ENCODE data around the gene PCNX4. TPM values are rescaled to one million over a fixed set of nuclear protein-coding genes. Genes with fewer than 3 reads are reported as not detected.

Gene PCNX4
- total RNA-seq, 2 donors from 2014 or later: 29.7 to 29.9 TPM

GRCh38 chr14:60196291-60196690, 104.6 kb downstream of the PCNX4 start:
- H3K4me3 Mint-ChIP-seq: no peak overlapping the region
- no peaks in the 10 kb centered on the region for H3K4me1 Mint-ChIP-seq
- peak; percentile 81 for ATAC-seq (replicated peaks)
- H3K9me3 Mint-ChIP-seq: peaks cover 2% of the 10 kb centered on the region
- H3K27me3 Mint-ChIP-seq: peaks cover 8% of the 10 kb centered on the region
- no peaks in the 10 kb centered on the region for H3K36me3 Mint-ChIP-seq (ENCODE audit: low read depth)
- H3K27ac Mint-ChIP-seq: no peak overlapping the region

- ATAC-seq (replicated peaks): no peak
- Mint-ChIP-seq H3K4me1 (no peaks in the 10 kb centered on the region), H3K4me3 (no peak overlapping the region), H3K36me3 (ENCODE audit: low read depth) (no peaks in the 10 kb centered on the region), H3K27me3 (peaks cover 13% of the 10 kb centered on the region), H3K27ac (no peak overlapping the region), H3K9me3 (peaks cover 4% of the 10 kb centered on the region)
These were observed 106.0 kb downstream of the PCNX4 start for GRCh38 chr14:60197629-60198303.

GRCh38 chr14:60199321-60199720, 107.6 kb downstream of the PCNX4 start:
- Mint-ChIP-seq H3K9me3 (peaks cover 4% of the 10 kb centered on the region), H3K27ac (no peak overlapping the region), H3K27me3 (peaks cover 17% of the 10 kb centered on the region), H3K4me3 (no peak overlapping the region), H3K36me3 (ENCODE audit: low read depth) (no peaks in the 10 kb centered on the region), H3K4me1 (no peaks in the 10 kb centered on the region)
- ATAC-seq (replicated peaks): no peak

GRCh38 chr14:60204104-60204842, 112.5 kb downstream of the PCNX4 start:
- Mint-ChIP-seq H3K4me3 (peak overlapping the region; percentile 4), H3K27me3 (peaks cover 33% of the 10 kb centered on the region), H3K27ac (peak overlapping the region; percentile 64), H3K4me1 (peaks cover 22% of the 10 kb centered on the region), H3K9me3 (peaks cover 4% of the 10 kb centered on the region), H3K36me3 (ENCODE audit: low read depth) (no peaks in the 10 kb centered on the region)
- no peak for ATAC-seq (replicated peaks)

- no peaks in the 10 kb centered on the region for H3K36me3 Mint-ChIP-seq (ENCODE audit: low read depth)
- peaks cover 22% of the 10 kb centered on the region for H3K4me1 Mint-ChIP-seq
- peak overlapping the region; percentile 64 for H3K27ac Mint-ChIP-seq
- H3K9me3 Mint-ChIP-seq: peaks cover 4% of the 10 kb centered on the region
- peak overlapping the region; percentile 4 for H3K4me3 Mint-ChIP-seq
- peaks cover 32% of the 10 kb centered on the region for H3K27me3 Mint-ChIP-seq
- ATAC-seq (replicated peaks): peak; percentile 63
These were observed 113.4 kb downstream of the PCNX4 start for GRCh38 chr14:60204843-60205774.

GRCh38 chr14:60206249-60206670, 114.5 kb downstream of the PCNX4 start:
- H3K36me3 Mint-ChIP-seq (ENCODE audit: low read depth): no peaks in the 10 kb centered on the region
- peak overlapping the region; percentile 4 for H3K4me3 Mint-ChIP-seq
- ATAC-seq (replicated peaks): peak; percentile 55
- H3K27ac Mint-ChIP-seq: peak overlapping the region; percentile 64
- peaks cover 2% of the 10 kb centered on the region for H3K9me3 Mint-ChIP-seq
- H3K4me1 Mint-ChIP-seq: peaks cover 22% of the 10 kb centered on the region
- H3K27me3 Mint-ChIP-seq: peaks cover 30% of the 10 kb centered on the region

- peak; percentile 73 for ATAC-seq (replicated peaks)
- no peaks in the 10 kb centered on the region for H3K9me3 Mint-ChIP-seq
These were observed 115.3 kb downstream of the PCNX4 start for GRCh38 chr14:60206837-60207533.

GRCh38 chr14:60210703-60211102, 119.0 kb downstream of the PCNX4 start:
- no peak for ATAC-seq (replicated peaks)
- no peak overlapping the region for H3K4me3 Mint-ChIP-seq
- no peak overlapping the region for H3K27ac Mint-ChIP-seq
- H3K4me1 Mint-ChIP-seq: peaks cover 12% of the 10 kb centered on the region
- H3K27me3 Mint-ChIP-seq: peaks cover 18% of the 10 kb centered on the region
- H3K36me3 Mint-ChIP-seq (ENCODE audit: low read depth): no peaks in the 10 kb centered on the region
- no peaks in the 10 kb centered on the region for H3K9me3 Mint-ChIP-seq

More at GRCh38 chr14:60206837-60207533, 115.3 kb downstream of the PCNX4 start:
- peak overlapping the region; percentile 2 for H3K27ac Mint-ChIP-seq
- peaks cover 25% of the 10 kb centered on the region for H3K27me3 Mint-ChIP-seq
- H3K36me3 Mint-ChIP-seq (ENCODE audit: low read depth): no peaks in the 10 kb centered on the region
- H3K4me3 Mint-ChIP-seq: peak overlapping the region; percentile 14
- H3K4me1 Mint-ChIP-seq: peaks cover 22% of the 10 kb centered on the region

- no peak overlapping the region for H3K27ac Mint-ChIP-seq
- H3K9me3 Mint-ChIP-seq: no peaks in the 10 kb centered on the region
- no peak for ATAC-seq (replicated peaks)
These were observed 119.4 kb downstream of the PCNX4 start for GRCh38 chr14:60211153-60211552.

GRCh38 chr14:60212503-60213371, 121.0 kb downstream of the PCNX4 start:
- Mint-ChIP-seq H3K36me3 (ENCODE audit: low read depth) (no peaks in the 10 kb centered on the region), H3K27ac (no peak overlapping the region), H3K4me1 (no peaks in the 10 kb centered on the region), H3K27me3 (peaks cover 11% of the 10 kb centered on the region), H3K4me3 (no peak overlapping the region), H3K9me3 (no peaks in the 10 kb centered on the region)
- ATAC-seq (replicated peaks): peak; percentile 39

More at GRCh38 chr14:60211153-60211552, 119.4 kb downstream of the PCNX4 start:
- H3K4me1 Mint-ChIP-seq: peaks cover 9% of the 10 kb centered on the region
- peaks cover 18% of the 10 kb centered on the region for H3K27me3 Mint-ChIP-seq
- H3K4me3 Mint-ChIP-seq: no peak overlapping the region
- H3K36me3 Mint-ChIP-seq (ENCODE audit: low read depth): no peaks in the 10 kb centered on the region

GRCh38 chr14:60214003-60214402, 122.3 kb downstream of the PCNX4 start:
- Mint-ChIP-seq H3K4me1 (no peaks in the 10 kb centered on the region), H3K27me3 (peaks cover 7% of the 10 kb centered on the region), H3K4me3 (no peak overlapping the region), H3K9me3 (no peaks in the 10 kb centered on the region), H3K27ac (no peak overlapping the region), H3K36me3 (ENCODE audit: low read depth) (no peaks in the 10 kb centered on the region)
- ATAC-seq (replicated peaks): no peak

GRCh38 chr14:60214415-60215126, 122.8 kb downstream of the PCNX4 start:
- no peak overlapping the region for H3K4me3 Mint-ChIP-seq
- H3K36me3 Mint-ChIP-seq (ENCODE audit: low read depth): no peaks in the 10 kb centered on the region
- peaks cover 2% of the 10 kb centered on the region for H3K27me3 Mint-ChIP-seq
- H3K9me3 Mint-ChIP-seq: no peaks in the 10 kb centered on the region
- H3K27ac Mint-ChIP-seq: no peak overlapping the region
- ATAC-seq (replicated peaks): no peak
- no peaks in the 10 kb centered on the region for H3K4me1 Mint-ChIP-seq

GRCh38 chr14:60215127-60215444, 123.4 kb downstream of the PCNX4 start:
- no peaks in the 10 kb centered on the region for H3K9me3 Mint-ChIP-seq
- no peak overlapping the region for H3K4me3 Mint-ChIP-seq
- H3K27ac Mint-ChIP-seq: no peak overlapping the region
- no peaks in the 10 kb centered on the region for H3K36me3 Mint-ChIP-seq (ENCODE audit: low read depth)
- no peak for ATAC-seq (replicated peaks)
- no peaks in the 10 kb centered on the region for H3K27me3 Mint-ChIP-seq
- no peaks in the 10 kb centered on the region for H3K4me1 Mint-ChIP-seq

Measured in activated T-helper 17 cell treated with anti-CD3 and anti-CD28 coated beads, Interleukin-2, amount 50 U/mL, for 72 hours (primary cell).